Stimulated activated CD4-positive, alpha-beta T cell treated with anti-CD3 and anti-CD28 coated beads, Interleukin-12 subunit alpha, Interleukin-12 subunit beta, amount 100 ng/mL, for 24 hours (primary cell): Measurements from ENCODE around the gene NSMF.

Experiments
- DNase-seq, 2 experiments: peaks; one replicate each; pipeline ENCODE4 v3.0.0-alpha.2; 2020; ENCODE audit warnings: low read depth in 2 of 2

NSMF gene

DNA sequence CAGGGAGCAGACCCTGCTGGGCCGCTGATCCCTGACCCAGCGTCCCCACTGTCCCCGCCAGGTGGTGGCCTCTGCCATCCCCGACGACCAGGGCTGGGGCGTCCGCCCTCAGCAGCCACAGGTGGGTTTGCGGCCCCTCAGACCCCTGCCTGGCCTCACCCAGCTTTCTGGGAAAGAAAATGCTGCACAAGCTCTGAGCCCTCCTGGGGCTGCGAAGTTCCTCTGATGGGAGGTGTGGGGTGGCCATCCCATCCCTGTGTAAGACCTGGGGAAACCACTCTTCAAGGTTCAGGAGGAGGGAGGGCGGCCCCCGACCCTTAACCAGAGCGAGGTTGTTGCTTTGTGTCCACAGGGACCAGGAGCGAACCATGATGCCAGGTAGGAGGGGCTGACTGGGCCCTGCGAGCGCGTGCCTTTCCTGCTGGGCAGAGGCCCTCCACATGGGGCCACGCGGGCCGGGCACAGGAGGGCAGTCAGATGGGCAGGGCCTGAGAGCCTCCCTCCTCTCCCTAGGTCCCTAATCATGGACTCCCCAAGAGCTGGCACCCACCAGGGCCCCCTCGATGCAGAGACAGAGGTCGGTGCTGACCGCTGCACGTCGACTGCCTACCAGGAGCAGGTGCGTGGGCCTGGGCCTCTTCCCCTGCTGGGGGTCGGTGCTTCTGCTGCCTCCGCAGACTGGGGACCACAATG lies 28.3 kb downstream of the NSMF start:
- DNase-seq = no peak

DNA sequence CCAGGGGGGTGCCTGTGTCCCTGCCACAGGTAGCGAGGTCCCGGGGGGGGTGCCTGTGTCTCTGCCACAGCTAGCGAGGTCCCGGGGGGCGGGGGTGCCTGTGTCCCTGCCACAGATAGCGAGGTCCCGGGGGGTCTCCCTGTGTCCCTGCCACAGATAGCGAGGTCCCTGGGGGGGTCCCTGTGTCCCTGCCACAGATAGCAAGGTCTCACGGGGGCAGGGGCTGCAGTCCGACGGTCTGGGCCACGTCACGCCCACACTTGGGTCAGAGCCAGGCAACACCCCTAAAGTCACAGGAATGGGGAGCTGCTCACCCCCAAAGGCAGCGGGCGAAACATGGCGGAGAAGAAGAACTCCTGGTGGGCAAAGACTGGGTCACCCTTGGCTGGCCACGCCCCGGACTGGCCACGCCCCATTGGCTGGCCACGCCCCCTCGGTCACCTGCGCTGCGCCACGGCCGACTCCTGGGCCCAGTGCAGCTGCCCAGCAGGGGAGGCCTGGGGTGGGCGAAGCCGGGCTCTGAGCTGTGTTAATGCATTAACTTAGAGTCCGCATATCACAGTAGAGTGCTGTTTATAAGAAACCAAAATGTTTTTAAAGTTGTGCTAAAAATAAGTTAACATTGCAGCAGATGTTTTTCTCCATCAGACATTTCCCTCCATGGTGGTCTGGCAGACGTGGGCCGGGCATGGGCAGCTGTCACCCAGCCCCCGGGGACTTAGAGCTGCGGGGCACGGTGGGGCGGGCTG lies 29.0 kb downstream of the NSMF start:
- DNase-seq = no peak

DNA sequence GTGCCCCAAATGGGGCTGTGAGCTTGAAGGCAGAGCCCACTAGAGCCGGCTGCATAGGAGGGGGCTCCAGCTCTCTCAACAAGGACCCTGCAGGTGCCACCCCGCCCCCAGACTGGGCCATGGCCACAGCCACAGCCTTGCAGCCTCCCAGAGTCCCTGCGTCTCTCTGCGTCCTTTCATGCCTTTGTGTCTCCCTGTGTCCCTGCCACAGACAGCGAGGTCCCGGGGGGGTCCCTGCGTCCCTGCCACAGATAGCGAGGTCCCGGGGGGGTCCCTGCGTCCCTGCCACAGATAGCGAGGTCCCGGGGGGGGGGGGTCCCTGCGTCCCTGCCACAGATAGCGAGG lies 29.6 kb downstream of the NSMF start:
- no peak for DNase-seq

DNA sequence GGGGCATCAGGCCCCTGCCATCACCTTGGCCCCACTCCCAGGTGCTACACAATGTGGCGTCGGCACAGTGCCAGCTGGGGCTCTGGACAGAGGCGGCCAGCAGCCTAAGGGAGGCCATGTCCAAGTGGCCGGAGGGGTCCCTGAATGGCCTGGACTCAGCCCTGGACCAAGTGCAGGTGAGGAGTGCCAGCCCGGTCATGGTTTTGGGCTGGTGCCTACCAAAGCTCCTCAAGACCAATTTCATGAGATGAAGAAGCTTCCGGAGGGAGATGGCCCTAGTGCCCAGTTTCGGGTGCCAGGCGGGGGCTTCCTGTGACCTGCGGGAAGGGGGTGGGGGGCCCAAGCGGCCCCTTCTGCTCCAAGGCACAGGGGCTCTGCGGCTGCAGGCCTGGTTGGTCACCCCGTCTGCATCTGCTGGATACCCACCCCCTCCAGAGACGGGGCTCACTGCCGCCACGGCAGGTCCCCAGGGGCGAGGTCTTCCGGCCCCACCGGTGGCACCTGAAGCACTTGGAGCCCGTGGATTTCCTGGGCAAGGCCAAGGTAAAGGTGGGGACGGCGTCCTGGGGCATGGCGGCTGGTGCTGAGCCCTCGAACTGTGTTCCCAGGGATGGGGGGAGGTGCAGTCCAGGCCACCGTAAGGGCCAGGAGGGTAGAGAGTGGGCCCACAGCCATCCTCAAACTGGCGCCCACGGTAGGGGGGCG lies 30.1 kb downstream of the NSMF start:
- no peak for DNase-seq

DNA sequence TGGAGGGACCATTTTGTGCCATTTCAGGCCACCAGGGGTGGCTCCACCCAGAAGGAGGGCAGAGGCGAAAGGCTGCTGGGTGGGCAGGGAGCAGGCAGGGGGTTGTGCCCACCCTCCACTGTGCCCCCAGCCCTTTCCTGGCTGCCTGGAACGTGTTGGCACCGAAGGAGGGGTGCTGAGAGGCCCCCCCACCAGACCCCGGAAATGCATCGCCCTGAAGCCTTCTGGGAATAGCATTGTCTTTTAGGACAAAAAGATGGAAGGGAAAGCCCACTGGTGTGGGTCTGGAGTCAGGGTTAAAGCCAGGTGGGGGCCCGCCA lies 30.9 kb downstream of the NSMF start:
- no peak for DNase-seq

GRCh38 chr9:137427454-137428310 lies 31.5 kb downstream of the NSMF start:
- DNase-seq = no peak

- no peak for DNase-seq
Measured at GRCh38 chr9:137426018-137426681, 33.0 kb downstream of the NSMF start.

GRCh38 chr9:137423514-137424291 lies 35.4 kb downstream of the NSMF start:
- DNase-seq = no peak

DNA sequence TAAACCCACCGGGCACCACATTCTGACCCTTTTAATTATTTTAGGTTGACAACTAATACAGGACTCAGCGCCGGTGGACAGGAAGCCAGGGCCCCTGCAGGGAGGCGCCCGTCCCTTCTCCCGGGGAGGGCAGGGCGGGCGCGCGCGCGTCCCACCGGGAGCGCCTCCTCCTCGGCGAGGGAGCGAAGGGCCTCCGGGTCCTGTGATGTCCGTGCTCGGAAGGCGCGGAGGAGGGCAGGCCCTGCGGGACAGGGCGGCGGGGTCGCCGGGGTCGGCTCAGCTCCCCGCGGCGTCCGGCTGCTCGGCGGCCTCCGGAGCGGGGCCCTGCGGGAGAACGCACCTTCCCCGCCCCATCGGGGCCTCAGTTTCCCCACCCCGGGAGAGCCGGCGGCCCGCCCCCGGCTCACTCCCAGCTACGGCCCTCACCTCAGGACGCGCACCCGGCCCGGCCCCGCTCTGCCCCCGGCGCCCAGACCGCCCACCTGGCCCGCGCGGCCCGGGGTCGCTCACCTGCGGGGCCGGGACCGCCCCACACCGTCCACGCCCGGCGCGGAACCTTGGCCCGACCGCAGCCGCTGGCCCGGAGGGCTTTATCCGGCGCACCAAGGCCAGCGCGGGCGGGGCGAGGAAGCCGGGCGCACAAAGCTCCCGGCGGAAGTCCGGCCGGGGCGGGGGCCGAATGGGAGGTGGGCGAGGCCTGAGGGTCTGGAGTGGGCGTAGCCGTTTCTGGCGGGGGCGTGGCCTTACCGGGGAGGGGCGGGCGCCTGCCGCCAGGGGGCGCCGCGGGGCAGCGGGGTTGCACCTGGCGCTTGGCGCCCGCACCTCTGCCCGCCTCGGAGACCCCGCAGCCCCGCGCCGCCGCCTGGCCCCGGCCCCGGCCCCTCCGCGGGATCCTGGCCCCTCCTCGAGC lies 36.3 kb downstream of the NSMF start, which contains the start of the genes EXD3 and NOXA1:
Gene EXD3 (minus strand): TSS at position 559 of the 910 bp plus-strand sequence. CDS start 27,805 bp downstream, outside the sequence.
Gene NOXA1 (plus strand): TSS at position 790 of the 910 bp plus-strand sequence. CDS start 137 bp downstream, outside the sequence.
- DNase-seq = peak; percentile 87 to 94

DNA sequence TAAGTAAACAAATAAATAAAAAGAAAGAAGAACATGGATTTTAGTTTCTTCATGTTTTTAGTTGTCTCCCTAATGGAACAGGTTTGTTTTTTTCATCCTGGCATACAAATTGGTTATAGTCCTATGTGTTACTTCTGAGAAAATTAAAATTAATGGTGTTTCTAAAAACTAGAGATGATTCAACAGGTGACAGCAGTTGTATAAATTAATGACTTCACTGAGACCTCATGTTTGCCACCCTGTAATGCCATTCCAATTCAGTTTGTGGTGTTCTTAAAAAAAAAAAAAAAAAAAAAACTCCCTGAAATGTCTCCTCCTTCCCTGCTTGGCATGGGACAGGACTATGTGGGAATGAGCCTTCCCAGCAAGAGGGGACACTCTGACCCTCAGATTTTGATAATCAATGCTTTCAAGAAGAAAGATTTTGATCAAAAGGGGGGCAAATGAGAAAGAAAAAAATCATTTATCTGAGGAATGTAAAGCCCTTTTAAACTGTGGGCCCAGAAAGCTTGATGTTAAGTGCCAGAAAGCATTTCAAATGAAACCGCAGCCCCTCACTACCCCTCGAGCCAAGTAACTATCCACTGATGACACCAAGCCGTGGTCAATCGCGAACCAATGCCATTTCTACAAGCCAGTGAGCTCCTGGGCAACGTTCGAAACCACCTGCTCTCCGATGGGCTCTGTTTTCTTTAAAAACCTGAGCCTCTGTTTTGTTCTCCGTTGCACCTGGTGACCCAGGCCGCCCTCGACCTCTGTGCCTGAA lies 37.1 kb downstream of the NSMF start:
- no peak for DNase-seq

DNA sequence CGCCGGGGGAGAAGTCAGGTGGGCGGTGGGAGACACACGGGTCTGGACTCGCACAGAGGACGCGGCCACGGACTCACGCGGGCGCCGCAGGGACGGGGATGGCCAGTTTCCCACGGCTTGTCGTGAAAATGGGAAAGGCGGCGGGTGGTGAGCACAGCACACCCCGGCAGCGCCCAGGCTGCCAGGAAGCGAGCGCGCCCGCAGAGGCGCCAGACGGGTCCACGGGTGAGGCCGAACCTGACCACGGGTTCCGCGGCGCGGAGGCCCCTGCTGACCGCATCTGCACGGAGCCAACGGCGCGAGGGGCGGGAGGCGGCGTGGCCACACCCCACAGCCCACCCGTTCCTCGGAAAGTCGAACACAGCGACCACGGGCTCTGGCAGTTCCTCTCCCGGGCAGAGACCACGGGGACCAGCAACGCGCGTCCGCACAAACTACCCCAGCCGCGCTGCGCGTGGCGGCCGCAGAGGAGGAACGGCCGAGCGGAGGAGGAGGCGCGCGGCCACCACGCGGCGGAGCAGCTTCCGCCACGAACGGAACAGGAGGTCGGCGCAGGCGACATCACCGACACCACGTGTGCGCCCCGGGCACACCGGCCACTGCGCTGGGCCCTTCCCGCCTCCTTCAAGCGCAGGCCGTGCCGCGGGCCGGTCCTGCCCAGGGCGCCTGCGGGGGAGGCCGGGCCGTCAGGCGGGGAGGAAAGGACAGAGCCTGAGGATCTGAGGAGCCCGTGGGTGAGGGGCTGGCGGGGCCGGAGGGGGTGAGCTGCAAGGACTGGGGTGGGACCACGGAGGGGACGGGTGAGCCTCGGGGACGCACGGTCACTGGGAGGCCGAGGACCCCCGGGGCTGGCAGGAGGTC lies 41.7 kb downstream of the NSMF start:
- DNase-seq = no peak

GRCh38 chr9:137416563-137417151 lies 42.5 kb downstream of the NSMF start:
- no peak for DNase-seq

GRCh38 chr9:137416006-137416562 lies 43.0 kb downstream of the NSMF start:
- DNase-seq = no peak

GRCh38 chr9:137415451-137415850 lies 43.7 kb downstream of the NSMF start:
- no peak for DNase-seq

DNA sequence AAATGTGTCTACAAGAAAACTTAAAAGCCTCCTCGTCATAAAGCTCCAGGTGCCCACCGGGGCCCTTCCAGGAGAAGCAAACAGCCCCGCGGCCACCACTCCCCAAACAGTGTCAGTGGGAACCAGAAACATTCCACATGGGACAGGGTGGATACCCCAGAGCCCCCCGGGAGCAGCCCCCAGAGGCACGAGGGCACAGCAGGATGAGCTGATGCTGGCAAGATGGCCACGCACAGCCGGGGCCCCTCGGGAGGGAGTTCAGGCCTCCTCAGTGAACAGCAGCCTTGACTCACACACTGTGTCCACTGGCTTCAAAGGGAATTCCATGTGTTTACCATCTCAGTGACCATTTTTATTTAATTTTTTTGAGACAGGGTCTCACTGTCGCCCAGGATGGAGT lies 46.7 kb downstream of the NSMF start:
- DNase-seq = no peak

GRCh38 chr9:137411645-137412380 lies 47.3 kb downstream of the NSMF start:
- peak in 1 of 2 experiments; percentile 34 for DNase-seq
